Trophoblast cell (in vitro differentiated cells and primary cell): ENCODE measurements around the gene GRAMD4.

Experiments used
- DNase-seq, 2 donors: peaks; one replicate each; pipeline ENCODE4 v3.0.0-alpha.2; 2016
- H2AFZ ChIP-seq: 2 replicates; pipeline ENCODE4 v1.6.1; 2013; ENCODE audit warnings: low read length, moderate library complexity, mild to moderate bottlenecking; ENCODE audit not compliant: insufficient read depth, poor library complexity
- H2AK5ac ChIP-seq: 2 replicates; pipeline ENCODE4 v1.6.1; 2013; ENCODE audit warnings: mild to moderate bottlenecking, low read length
- H2BK120ac ChIP-seq: 2 replicates; pipeline ENCODE4 v1.6.1; 2013; ENCODE audit warnings: low read length, mild to moderate bottlenecking, moderate library complexity; ENCODE audit not compliant: insufficient read depth, poor library complexity
- H2BK12ac ChIP-seq: 2 replicates; pipeline ENCODE4 v1.6.1; 2013; ENCODE audit warnings: mild to moderate bottlenecking, low read length, moderate library complexity
- H2BK5ac ChIP-seq: 2 replicates; pipeline ENCODE4 v1.6.1; 2013; ENCODE audit warnings: low read length, low read depth, moderate library complexity, mild to moderate bottlenecking; ENCODE audit not compliant: poor library complexity
- H3K14ac ChIP-seq: 2 replicates; pipeline ENCODE4 v1.6.1; 2013; ENCODE audit warnings: mild to moderate bottlenecking, low read length
- H3K18ac ChIP-seq: 2 replicates; pipeline ENCODE4 v1.6.1; 2013; ENCODE audit warnings: mild to moderate bottlenecking, low read length
- H3K23ac ChIP-seq: 2 replicates; pipeline ENCODE4 v1.6.1; 2013; ENCODE audit warnings: low read length
- H3K27ac ChIP-seq: 2 replicates; pipeline ENCODE4 v1.5.1; 2013; ENCODE audit warnings: low read depth, mild to moderate bottlenecking, inconsistent platforms, low read length, moderate library complexity
- H3K27me3 ChIP-seq: 2 replicates; pipeline ENCODE4 v1.6.1; 2013; ENCODE audit warnings: inconsistent platforms, mild to moderate bottlenecking, low read length, moderate library complexity; ENCODE audit not compliant: insufficient read depth
- H3K36me3 ChIP-seq, 2 experiments: 1 replicate in 1 of 2; 2 replicates in 1 of 2; pipeline ENCODE4 v1.6.1; 2013; ENCODE audit warnings: low read length in 2 of 2, mild to moderate bottlenecking in 2 of 2, moderate library complexity in 1 of 2; ENCODE audit not compliant: insufficient read depth in 2 of 2, control insufficient read depth in 1 of 2
- H3K4ac ChIP-seq: 2 replicates; pipeline ENCODE4 v1.6.1; 2013; ENCODE audit warnings: low read depth, mild to moderate bottlenecking, low read length, moderate library complexity
- H3K4me1 ChIP-seq, 2 experiments: 1 replicate in 1 of 2; 2 replicates in 1 of 2; pipeline ENCODE4 v1.6.1; 2013; ENCODE audit warnings: low read length in 2 of 2, mild to moderate bottlenecking in 2 of 2, moderate library complexity in 1 of 2; ENCODE audit not compliant: insufficient read depth in 2 of 2, control insufficient read depth in 1 of 2
- H3K4me2 ChIP-seq: 2 replicates; pipeline ENCODE4 v1.6.1; 2013; ENCODE audit warnings: inconsistent platforms, mild to moderate bottlenecking, low read length, moderate library complexity
- H3K4me3 ChIP-seq: 2 replicates; pipeline ENCODE4 v1.5.1; 2013; ENCODE audit warnings: mild to moderate bottlenecking, low read depth, low read length, inconsistent platforms
- H3K79me1 ChIP-seq: one replicate; pipeline ENCODE4 v1.6.1; 2013; ENCODE audit warnings: low read length
- H3K79me2 ChIP-seq: 2 replicates; pipeline ENCODE4 v1.6.1; 2013; ENCODE audit warnings: low read length, mild to moderate bottlenecking; ENCODE audit not compliant: control insufficient read depth, insufficient read depth, poor library complexity
- H3K9ac ChIP-seq: 2 replicates; pipeline ENCODE4 v1.6.1; 2013; ENCODE audit warnings: mild to moderate bottlenecking, low read length
- H3K9me3 ChIP-seq: 2 replicates; pipeline ENCODE4 v1.6.1; 2013; ENCODE audit warnings: low read depth, mild to moderate bottlenecking, control low read depth, inconsistent platforms, low read length; ENCODE audit not compliant: insufficient read depth
- H4K12ac ChIP-seq: 2 replicates; pipeline ENCODE4 v1.6.1; 2013; ENCODE audit warnings: low read depth, mild to moderate bottlenecking, low read length, moderate library complexity
- H4K8ac ChIP-seq: 2 replicates; pipeline ENCODE4 v1.6.1; 2013; ENCODE audit warnings: low read depth, mild to moderate bottlenecking, low read length, moderate library complexity
- H4K91ac ChIP-seq: one replicate; pipeline ENCODE4 v1.6.1; 2013; ENCODE audit warnings: low read depth, mild to moderate bottlenecking, low read length, moderate library complexity
- WGBS: extraction: QIAGEN DNeasy Blood & Tissue Kit; methylation state at CpG from one replicate; pipeline ENCODE4 v1.1.7; 2013; ENCODE audit warnings: missing lambda C conversion rate; ENCODE audit not compliant: insufficient read length, insufficient coverage; ENCODE audit errors: extremely low coverage; 5-methylcytosine and 5-hydroxymethylcytosine counted together

The GRAMD4 gene

DNA sequence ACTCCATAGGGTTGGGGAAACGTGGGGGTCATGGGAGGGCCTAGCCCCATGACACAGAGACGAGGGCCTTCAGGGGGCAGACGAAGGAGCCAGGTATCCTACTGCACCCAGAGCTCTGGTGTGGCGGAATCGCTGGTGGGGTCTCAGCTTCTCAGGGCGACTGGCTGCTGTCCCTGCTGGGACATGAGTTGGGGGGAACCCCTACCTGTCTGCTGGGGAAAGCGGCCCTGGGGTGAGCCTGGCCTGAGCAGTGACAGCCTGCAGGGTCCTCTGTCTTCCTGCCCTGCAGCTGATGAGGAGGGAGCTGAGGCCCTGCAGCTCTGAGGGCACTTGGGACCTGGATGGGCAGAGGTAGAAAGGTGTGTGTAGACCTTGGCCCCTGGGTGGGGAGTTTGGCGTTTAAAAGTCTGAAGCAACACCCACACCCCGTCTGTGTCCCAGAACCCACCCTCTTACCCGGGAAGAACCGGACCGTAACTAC lies 33.6 kb upstream of the GRAMD4 start:
- no peak overlapping the region for H3K23ac ChIP-seq
- no peak overlapping the region for H3K27ac ChIP-seq
- no peak overlapping the region for H2BK120ac ChIP-seq
- H3K9ac ChIP-seq, result no peak overlapping the region
- no peak overlapping the region for H4K91ac ChIP-seq
- no peak overlapping the region for H4K8ac ChIP-seq
- no peaks in the 10 kb centered on the region for H3K4me1 ChIP-seq
- no peak overlapping the region for H2BK12ac ChIP-seq
- peaks cover 3% of the 10 kb centered on the region for H3K79me2 ChIP-seq
- H3K4me3 ChIP-seq, result no peak overlapping the region
- no peak overlapping the region for H4K12ac ChIP-seq
- no peak overlapping the region for H2AK5ac ChIP-seq
- no peak overlapping the region for H3K18ac ChIP-seq
- no peak for DNase-seq
- WGBS, result no CpG with 5 or more reads among the region's 12 CpGs
- H3K14ac ChIP-seq, result no peak overlapping the region
- no peaks in the 10 kb centered on the region for H3K36me3 ChIP-seq
- no peak overlapping the region for H2BK5ac ChIP-seq
- peaks cover 9% of the 10 kb centered on the region for H3K9me3 ChIP-seq
- H2AFZ ChIP-seq, result no peak overlapping the region
- H3K4ac ChIP-seq, result no peak overlapping the region
- H3K27me3 ChIP-seq, result no peaks in the 10 kb centered on the region
- H3K79me1 ChIP-seq, result no peaks in the 10 kb centered on the region
- no peak overlapping the region for H3K4me2 ChIP-seq

GRCh38 chr22:46587061-46587460 lies 33.1 kb upstream of the GRAMD4 start:
- no peak overlapping the region for H2BK5ac ChIP-seq
- no peak overlapping the region for H3K4me2 ChIP-seq
- whole genome bisulfite sequencing, result no CpG with 5 or more reads among the region's 9 CpGs
- H3K4ac ChIP-seq, result no peak overlapping the region
- no peaks in the 10 kb centered on the region for H3K36me3 ChIP-seq
- no peak overlapping the region for H3K14ac ChIP-seq
- H3K79me2 ChIP-seq, result no peaks in the 10 kb centered on the region
- no peak for DNase-seq
- no peak overlapping the region for H4K91ac ChIP-seq
- no peak overlapping the region for H3K27ac ChIP-seq
- H3K79me1 ChIP-seq, result no peaks in the 10 kb centered on the region
- no peak overlapping the region for H2BK120ac ChIP-seq
- H3K18ac ChIP-seq, result no peak overlapping the region
- H3K9ac ChIP-seq, result no peak overlapping the region
- H3K4me3 ChIP-seq, result no peak overlapping the region
- H3K23ac ChIP-seq, result no peak overlapping the region
- no peak overlapping the region for H4K12ac ChIP-seq
- H2AK5ac ChIP-seq, result no peak overlapping the region
- no peak overlapping the region for H2AFZ ChIP-seq
- H3K4me1 ChIP-seq, result no peaks in the 10 kb centered on the region
- H3K9me3 ChIP-seq, result peaks cover 9% of the 10 kb centered on the region
- H2BK12ac ChIP-seq, result no peak overlapping the region
- no peaks in the 10 kb centered on the region for H3K27me3 ChIP-seq
- H4K8ac ChIP-seq, result no peak overlapping the region

DNA sequence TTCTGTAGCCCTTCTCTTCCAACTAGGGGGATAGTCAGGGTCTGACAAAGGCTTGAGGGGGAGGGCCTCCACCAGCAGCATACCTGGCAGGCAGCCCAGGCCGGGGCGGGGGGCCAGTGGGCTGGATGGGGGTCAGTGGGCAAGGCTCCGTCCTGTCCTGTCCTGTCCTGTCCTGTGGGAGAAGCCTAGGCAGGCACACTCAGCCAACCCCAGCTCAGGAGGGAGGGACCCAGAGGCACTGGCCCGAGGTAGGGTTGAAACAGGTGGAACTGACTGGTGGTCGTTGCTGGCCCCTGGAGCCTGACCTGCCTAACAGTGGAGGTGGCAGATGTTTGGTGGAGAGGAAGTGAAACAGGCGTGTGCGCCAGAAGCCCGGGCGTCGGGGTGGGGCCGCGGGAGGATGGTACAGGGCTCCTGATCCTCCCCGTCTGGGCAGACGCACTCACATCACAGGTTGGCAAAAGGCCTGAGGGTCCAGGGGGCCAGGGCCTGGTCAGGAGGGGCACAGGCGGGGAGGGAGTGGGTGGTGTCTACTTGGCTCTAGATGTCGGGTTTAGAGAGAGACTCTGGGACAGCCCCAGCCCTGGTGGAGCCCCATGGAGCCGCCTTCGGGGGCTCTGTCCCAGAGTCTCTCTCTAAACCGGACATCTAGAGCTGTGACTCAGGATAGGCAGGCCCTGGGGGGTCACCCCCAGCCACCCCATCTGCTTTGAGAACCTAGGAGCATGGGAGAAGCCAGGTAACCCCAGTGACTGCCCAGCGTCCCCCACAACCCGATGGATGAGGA lies 32.5 kb upstream of the GRAMD4 start:
- Histone ChIP-seq H4K12ac (no peak overlapping the region), H3K27me3 (no peaks in the 10 kb centered on the region), H3K9ac (no peak overlapping the region), H3K4ac (no peak overlapping the region), H3K14ac (no peak overlapping the region), H3K4me3 (no peak overlapping the region), H3K4me2 (no peak overlapping the region), H3K23ac (no peak overlapping the region), H2BK5ac (no peak overlapping the region), H2AK5ac (no peak overlapping the region), H2BK12ac (no peak overlapping the region), H3K79me1 (no peaks in the 10 kb centered on the region), H3K4me1 (no peaks in the 10 kb centered on the region), H3K9me3 (peaks cover 9% of the 10 kb centered on the region), H4K91ac (no peak overlapping the region), H3K79me2 (no peaks in the 10 kb centered on the region), H4K8ac (no peak overlapping the region), H3K18ac (no peak overlapping the region), H2AFZ (no peak overlapping the region), H3K27ac (no peak overlapping the region), H3K36me3 (no peaks in the 10 kb centered on the region), H2BK120ac (no peak overlapping the region)
- no peak for DNase-seq
- no CpG with 5 or more reads among the region's 21 CpGs for WGBS

DNA sequence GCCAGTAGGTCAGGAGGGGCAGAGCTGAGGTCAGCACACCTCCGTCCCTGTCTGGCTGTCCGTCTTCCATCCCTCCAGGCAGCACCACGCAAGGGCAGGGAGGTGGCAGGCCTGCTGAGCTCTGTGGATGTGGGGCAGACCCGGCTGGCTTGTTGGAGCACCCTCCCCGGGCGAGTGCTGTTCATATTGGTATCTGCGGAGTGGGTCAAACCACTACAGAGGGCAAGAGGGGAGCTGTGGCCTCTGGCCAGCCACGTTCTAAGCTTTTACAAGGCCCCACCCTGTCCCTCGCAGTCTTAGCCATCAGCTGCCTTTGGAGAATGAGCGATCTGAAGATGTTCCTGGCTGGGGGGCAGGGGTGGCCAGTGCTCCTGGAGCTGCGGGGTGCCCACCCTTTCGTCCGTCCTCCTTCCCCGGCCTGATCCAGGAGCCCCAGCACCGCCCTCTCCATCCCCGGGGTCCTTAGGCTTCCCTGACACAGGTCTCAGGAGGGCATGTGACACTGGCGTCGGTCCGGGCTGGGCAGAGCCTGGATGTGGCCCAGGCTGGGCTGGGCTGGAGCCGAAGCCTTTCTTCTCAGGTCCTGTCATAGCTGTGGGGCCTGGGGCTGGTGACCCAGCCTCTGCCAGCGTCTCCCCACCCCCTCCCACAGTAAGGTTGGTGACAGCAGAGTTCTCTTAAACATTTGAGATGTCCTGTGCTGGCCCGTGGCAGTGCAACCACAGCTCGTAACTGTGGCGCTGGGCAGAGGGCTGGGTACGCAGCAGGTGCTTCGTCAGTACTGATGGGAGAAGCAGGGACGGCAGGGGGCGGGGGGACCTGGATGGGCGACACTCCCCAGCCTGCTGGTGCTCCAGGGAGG lies 31.7 kb upstream of the GRAMD4 start:
- Histone ChIP-seq H3K9ac (no peak overlapping the region), H3K4me3 (no peak overlapping the region), H3K14ac (no peak overlapping the region), H3K18ac (no peak overlapping the region), H2BK5ac (no peak overlapping the region), H3K23ac (no peak overlapping the region), H4K12ac (no peak overlapping the region), H2AFZ (no peak overlapping the region), H3K27me3 (no peaks in the 10 kb centered on the region), H4K91ac (no peak overlapping the region), H3K4ac (no peak overlapping the region), H3K9me3 (peaks cover 9% of the 10 kb centered on the region), H3K36me3 (no peaks in the 10 kb centered on the region), H3K4me2 (no peak overlapping the region), H3K27ac (no peak overlapping the region), H4K8ac (no peak overlapping the region), H2AK5ac (no peak overlapping the region), H3K4me1 (no peaks in the 10 kb centered on the region), H2BK12ac (no peak overlapping the region), H3K79me1 (no peaks in the 10 kb centered on the region), H3K79me2 (no peaks in the 10 kb centered on the region), H2BK120ac (no peak overlapping the region)
- WGBS, result no CpG with 5 or more reads among the region's 29 CpGs
- DNase-seq, result no peak
